ENCODE results near the gene DPH2. TPM values are rescaled to one million over a fixed set of nuclear protein-coding genes. Genes with fewer than 3 reads are reported as not detected.

Gene DPH2
- total RNA-seq, 1 experiment from 2014 or later, result 57.5 TPM

GRCh38 chr1:43953361-43953760, 16.4 kb upstream of the DPH2 start:
- Mint-ChIP-seq H3K9me3 (no peaks in the 10 kb centered on the region), H3K4me1 (peaks cover 12% of the 10 kb centered on the region), H3K27ac (no peak overlapping the region), H3K4me3 (no peak overlapping the region), H3K27me3 (ENCODE audit: low read depth) (no peaks in the 10 kb centered on the region), H3K36me3 (peaks cover 10% of the 10 kb centered on the region; the same call in 1 of the 2 replicates)
- TF ChIP-seq ZNF512 (CRISPR knock-in tag; IDR thresholded peaks at IDR 0.05; ENCODE audit: borderline replicate concordance) (no peak), ATF3 (CRISPR knock-in tag; conservative IDR thresholded peaks at IDR 0.05) (no peak), TEAD1 (CRISPR knock-in tag; IDR thresholded peaks at IDR 0.05) (no peak), ATF2 (CRISPR knock-in tag; IDR thresholded peaks at IDR 0.05; ENCODE audit: borderline replicate concordance, low read depth) (no peak), USF2 (CRISPR knock-in tag; IDR thresholded peaks at IDR 0.05) (no peak), MYBL2 (CRISPR knock-in tag; IDR thresholded peaks at IDR 0.05) (no peak), ZNF232 (CRISPR knock-in tag; IDR thresholded peaks at IDR 0.05) (no peak), NR3C1 (CRISPR knock-in tag; conservative IDR thresholded peaks at IDR 0.05; ENCODE audit: low read depth) (no peak), MAX (CRISPR knock-in tag; IDR thresholded peaks at IDR 0.05) (no peak), PRRX2 (CRISPR knock-in tag; IDR thresholded peaks at IDR 0.05) (no peak), RORB (CRISPR knock-in tag; IDR thresholded peaks at IDR 0.05) (no peak), NFATC4 (CRISPR knock-in tag; IDR thresholded peaks at IDR 0.05) (no peak), ZNF219 (CRISPR knock-in tag; IDR thresholded peaks at IDR 0.05; ENCODE audit: borderline replicate concordance) (no peak), ZMAT4 (CRISPR knock-in tag; IDR thresholded peaks at IDR 0.05) (no peak)
- CTCF ChIA-PET, result interaction anchor here (0.6 to 2.8 kb wide), 12 partner anchors 14 to 300 kb away, joined by 3 to 46 read pairs (median 4); partner anchors contain the start of genes ARTN and DPH2
- ATAC-seq (no peak), DNase-seq (ENCODE audit: low spot score) (no peak)
- POLR2A ChIA-PET, result interaction anchor here (0.5 to 1.4 kb wide), 7 partner anchors 10 to 298 kb away, joined by 3 to 4 read pairs (median 4); no protein-coding TSS in a partner anchor

GRCh38 chr1:43954036-43954435, 15.8 kb upstream of the DPH2 start:
- no peaks in the 10 kb centered on the region for H3K9me3 Mint-ChIP-seq
- H3K4me1 Mint-ChIP-seq, result peaks cover 12% of the 10 kb centered on the region
- no peak overlapping the region for H3K27ac Mint-ChIP-seq
- H3K27me3 Mint-ChIP-seq (ENCODE audit: low read depth), result no peaks in the 10 kb centered on the region
- peaks cover 13% of the 10 kb centered on the region; the same call in 1 of the 2 replicates for H3K36me3 Mint-ChIP-seq
- DNase-seq (ENCODE audit: low spot score) (no peak), ATAC-seq (no peak)
- POLR2A ChIA-PET, result interaction anchor here (1.0 to 1.4 kb wide), 3 partner anchors 20 to 38 kb away, joined by 3 to 4 read pairs (median 4); no protein-coding TSS in a partner anchor
- H3K4me3 Mint-ChIP-seq, result no peak overlapping the region
- CTCF ChIA-PET, result interaction anchor here (0.8 to 2.8 kb wide), 4 partner anchors 19 to 301 kb away, joined by 3 to 46 read pairs (median 12); partner anchors contain the start of gene ARTN
- no peak for TF ChIP-seq NFYB (CRISPR knock-in tag; conservative IDR thresholded peaks at IDR 0.05; ENCODE audit: low read depth)
- no peak for TF ChIP-seq ZMAT4 (CRISPR knock-in tag; IDR thresholded peaks at IDR 0.05)
- TF ChIP-seq ZNF416 (CRISPR knock-in tag; IDR thresholded peaks at IDR 0.05), result no peak
- no peak for TF ChIP-seq KAT7 (CRISPR knock-in tag; IDR thresholded peaks at IDR 0.05; ENCODE audit: borderline replicate concordance)
- no peak for TF ChIP-seq ZNF138 (CRISPR knock-in tag; conservative IDR thresholded peaks at IDR 0.05)
- TF ChIP-seq CTCF (IDR thresholded peaks at IDR 0.05), result no peak
- no peak for TF ChIP-seq GTF2I (CRISPR knock-in tag; conservative IDR thresholded peaks at IDR 0.05)
- TF ChIP-seq CDX4 (CRISPR knock-in tag; IDR thresholded peaks at IDR 0.05; ENCODE audit: borderline replicate concordance), result no peak
- no peak for TF ChIP-seq MXD4 (CRISPR knock-in tag; IDR thresholded peaks at IDR 0.05; ENCODE audit: borderline replicate concordance)
- TF ChIP-seq SP1 (CRISPR knock-in tag; conservative IDR thresholded peaks at IDR 0.05), result no peak
- no peak for TF ChIP-seq HMGXB4 (CRISPR knock-in tag; IDR thresholded peaks at IDR 0.05)
- no peak for TF ChIP-seq JUN (CRISPR knock-in tag; IDR thresholded peaks at IDR 0.05)

Data from WTC11 (cell line).